Left lung (tissue), 10 donors: ENCODE data around the gene PIKFYVE. TPM values are rescaled to one million over a fixed set of nuclear protein-coding genes. Genes with fewer than 3 reads are reported as not detected.

ENCODE experiments used
- ATAC-seq: fragments of 200-7000 bp; cut with Tn5 transposase; one replicate; pipeline ENCODE4 v1.9.1; 2020; ENCODE audit warnings: moderate library complexity
- DNase-seq, 4 donors: peaks; one replicate each; pipeline ENCODE4 v3.0.0-alpha.2; 2013 to 2020
- H3K27ac ChIP-seq, 2 donors: fragments of 200-600 bp; sonication (generic) in 1 of 2; one replicate each; pipeline versions ENCODE4 v1.5.0 to v1.8.0; 2020 to 2021
- H3K27me3 ChIP-seq, 2 donors: fragments of 200-600 bp; sonication (generic) in 1 of 2; one replicate each; pipeline versions ENCODE4 v1.5.0 to v1.8.0; 2020 to 2021
- H3K36me3 ChIP-seq, 2 donors: fragments of 200-600 bp; sonication (generic) in 1 of 2; one replicate each; pipeline versions ENCODE4 v1.5.0 to v1.8.0; 2020 to 2021
- H3K4me1 ChIP-seq, 2 donors: fragments of 200-600 bp; one replicate each; pipeline ENCODE4 v1.8.0; 2021
- H3K4me3 ChIP-seq, 2 donors: fragments of 200-600 bp; sonication (generic) in 1 of 2; one replicate each; pipeline versions ENCODE4 v1.5.0 to v1.8.0; 2020 to 2021; ENCODE audit warnings: mild to moderate bottlenecking in 1 of 2
- H3K9me3 ChIP-seq, 2 donors: fragments of 200-600 bp; sonication (generic) in 1 of 2; one replicate each; pipeline versions ENCODE4 v1.5.0 to v1.8.0; 2020 to 2021
- intact Hi-C, 2 donors: fragments of 100-400 bp; cut with DNase I; formaldehyde crosslinking; loops; one replicate each; pipeline versions ENCODE4 v1.11.2 to v1.14.2; 2022
- polyA plus RNA-seq, 6 donors: library from polyadenylated mRNA; unstranded; fragments of 120-200 nt; gene quantifications; one replicate each; pipeline ENCODE4 v1.2.1, GENCODE V29; 2013; ENCODE audit not compliant: insufficient read length in 6 of 6
- total RNA-seq, 2 donors: library from RNA; stranded (reverse); fragmentation: NEBNext Ultra II Directional; extraction: Animal tissue kit (Norgen Biotek cat#: 25700); gene quantifications; one replicate each; pipeline ENCODE4 v1.2.1, GENCODE V29; 2021
- TF ChIP-seq, protein P1 (sequence below), 2 donors: fragments of 200-600 bp; sonication (generic) in 1 of 2; IDR thresholded peaks; one replicate each; pipeline versions ENCODE4 v1.5.0 to v1.8.0; 2021; ENCODE audit warnings: antibody characterized with exemption in 2 of 2
- donor health status: DM: no; HTN: yes; CAD: no.
- donor health status: DM: no; HTN: no; CAD: no.

PIKFYVE gene
- total and polyA plus RNA-seq, 8 donors: 23.8 to 31.6 (median 26.7) TPM

DNA sequence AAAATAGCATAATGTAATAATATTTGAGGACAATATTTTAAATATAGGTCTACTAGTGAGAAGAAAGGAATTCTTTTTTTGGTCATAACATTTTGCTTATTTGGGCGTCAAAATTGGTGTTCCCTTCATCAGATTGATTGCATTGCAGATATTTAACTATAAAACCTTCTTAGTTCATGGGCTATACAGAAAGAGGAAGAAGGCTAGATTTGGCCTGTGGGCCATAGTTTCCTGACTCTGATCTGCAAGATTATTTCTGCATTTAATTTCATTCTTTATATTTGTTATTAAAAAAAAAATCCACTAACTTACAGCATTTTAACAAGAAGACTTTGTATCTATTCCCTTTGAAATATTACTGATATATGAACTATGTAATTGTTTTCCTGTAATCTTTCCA, 31.9 kb downstream of the PIKFYVE start:
- Histone ChIP-seq H3K36me3 (peaks cover 0 to 67% of the 10 kb centered on the region in 2 donors), H3K27ac (no peak overlapping the region), H3K4me3 (no peak overlapping the region), H3K4me1 (peaks cover 0 to 13% of the 10 kb centered on the region in 2 donors), H3K27me3 (no peaks in the 10 kb centered on the region), H3K9me3 (no peaks in the 10 kb centered on the region)
- ATAC-seq: no peak
- DNase-seq: no peak
- intact Hi-C loops: no loop called here
- TF ChIP-seq, protein P1, sequence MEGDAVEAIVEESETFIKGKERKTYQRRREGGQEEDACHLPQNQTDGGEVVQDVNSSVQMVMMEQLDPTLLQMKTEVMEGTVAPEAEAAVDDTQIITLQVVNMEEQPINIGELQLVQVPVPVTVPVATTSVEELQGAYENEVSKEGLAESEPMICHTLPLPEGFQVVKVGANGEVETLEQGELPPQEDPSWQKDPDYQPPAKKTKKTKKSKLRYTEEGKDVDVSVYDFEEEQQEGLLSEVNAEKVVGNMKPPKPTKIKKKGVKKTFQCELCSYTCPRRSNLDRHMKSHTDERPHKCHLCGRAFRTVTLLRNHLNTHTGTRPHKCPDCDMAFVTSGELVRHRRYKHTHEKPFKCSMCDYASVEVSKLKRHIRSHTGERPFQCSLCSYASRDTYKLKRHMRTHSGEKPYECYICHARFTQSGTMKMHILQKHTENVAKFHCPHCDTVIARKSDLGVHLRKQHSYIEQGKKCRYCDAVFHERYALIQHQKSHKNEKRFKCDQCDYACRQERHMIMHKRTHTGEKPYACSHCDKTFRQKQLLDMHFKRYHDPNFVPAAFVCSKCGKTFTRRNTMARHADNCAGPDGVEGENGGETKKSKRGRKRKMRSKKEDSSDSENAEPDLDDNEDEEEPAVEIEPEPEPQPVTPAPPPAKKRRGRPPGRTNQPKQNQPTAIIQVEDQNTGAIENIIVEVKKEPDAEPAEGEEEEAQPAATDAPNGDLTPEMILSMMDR (IDR thresholded peaks at IDR 0.05): no peak

DNA sequence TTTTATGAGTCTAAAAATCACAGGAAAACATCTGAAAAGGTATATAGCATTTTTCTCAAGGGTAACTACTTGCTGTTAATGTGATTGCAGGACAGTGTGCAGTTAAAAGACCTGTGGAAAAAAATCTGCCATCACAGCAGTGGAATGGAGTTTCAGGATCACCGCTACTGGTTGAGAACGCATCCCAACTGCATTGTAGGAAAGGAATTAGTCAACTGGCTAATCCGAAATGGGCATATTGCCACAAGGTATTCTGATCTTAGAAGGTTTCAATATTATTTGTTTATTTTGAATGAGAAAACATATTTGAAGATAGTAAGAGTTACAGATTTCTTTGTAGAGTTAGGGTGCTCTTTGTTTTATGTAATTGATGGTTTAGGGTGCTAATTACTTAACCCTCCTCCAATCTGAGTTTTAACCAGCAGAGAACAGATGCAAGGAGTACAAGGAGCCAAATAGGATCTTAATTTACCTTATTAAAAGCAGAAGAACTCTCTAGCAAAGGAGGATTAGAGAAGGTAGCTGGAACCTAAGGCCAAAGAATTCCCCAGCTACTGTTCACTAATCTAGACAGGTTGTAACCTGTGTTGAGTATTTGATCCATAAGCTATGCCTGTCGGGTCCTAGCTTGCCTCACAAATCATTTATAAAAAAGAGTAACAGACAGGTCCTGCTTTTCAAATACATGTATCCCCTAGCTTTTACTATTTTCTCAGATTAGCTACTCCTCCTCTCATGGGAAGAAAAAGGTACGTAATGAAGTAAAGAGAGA, 35.0 kb downstream of the PIKFYVE start:
- intact Hi-C loops: no loop called here
- ATAC-seq (no peak), DNase-seq (no peak)
- no peaks in the 10 kb centered on the region for H3K27me3 ChIP-seq
- no peak overlapping the region for H3K4me3 ChIP-seq
- H3K4me1 ChIP-seq: peaks cover 0 to 2% of the 10 kb centered on the region in 2 donors
- H3K27ac ChIP-seq: no peak overlapping the region
- TF ChIP-seq, protein P1 (IDR thresholded peaks at IDR 0.05): no peak
- H3K36me3 ChIP-seq: peaks cover 0 to 80% of the 10 kb centered on the region in 2 donors
- H3K9me3 ChIP-seq: no peaks in the 10 kb centered on the region

DNA sequence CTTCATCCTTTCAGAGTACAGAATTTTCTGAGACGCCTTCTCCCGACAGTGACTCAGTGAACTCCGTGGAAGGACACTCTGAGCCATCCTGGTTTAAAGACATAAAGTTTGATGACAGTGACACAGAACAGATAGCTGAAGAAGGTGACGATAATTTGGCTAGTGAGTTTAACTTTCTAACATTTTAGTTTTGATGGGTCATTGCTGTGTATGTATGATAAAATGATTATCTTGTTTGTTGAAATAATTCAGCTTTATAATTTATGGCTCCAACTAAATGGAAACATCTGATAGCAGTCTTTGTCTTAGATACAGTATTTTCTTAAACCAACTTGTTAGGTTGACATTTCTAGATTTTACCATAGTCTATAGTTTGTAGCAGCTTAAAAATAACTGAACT, 38.1 kb downstream of the PIKFYVE start:
- Histone ChIP-seq H3K27ac (no peak overlapping the region), H3K4me1 (no peaks in the 10 kb centered on the region), H3K36me3 (peaks cover 0 to 87% of the 10 kb centered on the region in 2 donors), H3K4me3 (no peak overlapping the region), H3K27me3 (no peaks in the 10 kb centered on the region), H3K9me3 (no peaks in the 10 kb centered on the region)
- intact Hi-C loops: no loop called here
- TF ChIP-seq, protein P1 (IDR thresholded peaks at IDR 0.05): no peak
- DNase-seq (no peak), ATAC-seq (no peak)

DNA sequence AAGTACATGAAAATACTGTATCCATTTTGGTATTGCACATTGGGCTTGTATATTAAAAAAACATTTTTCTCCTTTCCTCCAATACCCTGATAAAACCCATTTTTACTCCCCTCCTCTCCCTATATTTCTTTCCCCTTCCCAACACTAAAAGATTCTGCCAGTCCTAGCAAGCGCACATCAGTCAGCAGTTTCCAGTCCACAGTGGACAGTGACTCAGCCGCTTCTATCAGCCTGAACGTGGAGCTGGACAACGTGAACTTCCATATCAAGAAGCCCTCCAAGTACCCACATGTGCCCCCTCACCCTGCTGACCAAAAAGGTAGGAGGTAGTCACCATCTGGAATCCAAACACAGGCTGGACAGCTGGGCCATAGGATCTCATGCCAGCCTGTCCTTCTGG, 38.6 kb downstream of the PIKFYVE start:
- no peaks in the 10 kb centered on the region for H3K27me3 ChIP-seq
- DNase-seq (no peak), ATAC-seq (no peak)
- TF ChIP-seq, protein P1 (IDR thresholded peaks at IDR 0.05): no peak
- H3K36me3 ChIP-seq: peaks cover 0 to 87% of the 10 kb centered on the region in 2 donors
- H3K4me1 ChIP-seq: no peaks in the 10 kb centered on the region
- no peak overlapping the region for H3K4me3 ChIP-seq
- intact Hi-C loops: no loop called here
- H3K9me3 ChIP-seq: no peaks in the 10 kb centered on the region
- no peak overlapping the region for H3K27ac ChIP-seq

GRCh38 chr2:208306291-208306690, 40.2 kb downstream of the PIKFYVE start:
- H3K4me3 ChIP-seq: no peak overlapping the region
- no peaks in the 10 kb centered on the region for H3K27me3 ChIP-seq
- TF ChIP-seq, protein P1 (IDR thresholded peaks at IDR 0.05): no peak
- peaks cover 0 to 72% of the 10 kb centered on the region in 2 donors for H3K36me3 ChIP-seq
- intact Hi-C loops: no loop called here
- no peak overlapping the region for H3K27ac ChIP-seq
- no peaks in the 10 kb centered on the region for H3K4me1 ChIP-seq
- DNase-seq (no peak), ATAC-seq (no peak)
- no peaks in the 10 kb centered on the region for H3K9me3 ChIP-seq
